NCI-H2196 treated with DMSO at 0.1 percent for 48 hours (cell line): ENCODE results near the gene CHD2.
"Not testable (repeated sequence)": the region's sequence is repeated elsewhere in the genome, so short reads cannot be mapped to it uniquely, and the experiment has no call there.

Experiments
- DNase-seq: peaks from one replicate; lab custom pipeline; 2025; ENCODE audit not compliant: unreplicated experiment; lab: John Stamatoyannopoulos, UW

Gene CHD2

GRCh38 chr15:93046120-93046519 is 146.0 kb downstream of the CHD2 start:
- DNase-seq: no peak

GRCh38 chr15:93046721-93047120 is 146.6 kb downstream of the CHD2 start:
- DNase-seq: no peak

- DNase-seq: no peak
Measured at GRCh38 chr15:93047621-93048425, 147.7 kb downstream of the CHD2 start.

GRCh38 chr15:93048426-93048721 is 148.2 kb downstream of the CHD2 start:
- DNase-seq: no peak

GRCh38 chr15:93048759-93049161 is 148.6 kb downstream of the CHD2 start:
- no peak for DNase-seq

- DNase-seq: no peak
Measured at GRCh38 chr15:93049233-93049632, 149.1 kb downstream of the CHD2 start.

- no peak for DNase-seq
Measured at GRCh38 chr15:93049914-93050578, 149.9 kb downstream of the CHD2 start.

GRCh38 chr15:93050648-93051047 is 150.5 kb downstream of the CHD2 start:
- DNase-seq: no peak

GRCh38 chr15:93051236-93052089 is 151.3 kb downstream of the CHD2 start:
- DNase-seq: no peak

- no peak for DNase-seq
Measured at GRCh38 chr15:93052090-93052879, 152.2 kb downstream of the CHD2 start.

GRCh38 chr15:93055211-93055610 is 155.1 kb downstream of the CHD2 start:
- DNase-seq: no peak

GRCh38 chr15:93056836-93057235 is 156.7 kb downstream of the CHD2 start:
- DNase-seq: no peak

GRCh38 chr15:93057618-93058017 is 157.5 kb downstream of the CHD2 start:
- no peak for DNase-seq

GRCh38 chr15:93058128-93058527 is 158.0 kb downstream of the CHD2 start:
- DNase-seq: no peak

- DNase-seq: no peak
Measured at GRCh38 chr15:93058904-93059427, 158.8 kb downstream of the CHD2 start.

GRCh38 chr15:93059442-93059841 is 159.3 kb downstream of the CHD2 start:
- no peak for DNase-seq

- DNase-seq: no peak
Measured at GRCh38 chr15:93060336-93061248, 160.5 kb downstream of the CHD2 start.

- DNase-seq: not testable (repeated sequence)
Measured at GRCh38 chr15:93062628-93063261, 162.6 kb downstream of the CHD2 start.

GRCh38 chr15:93063262-93063671 is 163.1 kb downstream of the CHD2 start:
- no peak for DNase-seq
